ENCODE data around the gene MS4A6A. TPM values are rescaled to one million over a fixed set of nuclear protein-coding genes. Genes with fewer than 3 reads are reported as not detected.

MS4A6A gene
- polyA plus RNA-seq, 1 of the 3 experiments (the other 2 are of a cell fraction) = not detected

DNA sequence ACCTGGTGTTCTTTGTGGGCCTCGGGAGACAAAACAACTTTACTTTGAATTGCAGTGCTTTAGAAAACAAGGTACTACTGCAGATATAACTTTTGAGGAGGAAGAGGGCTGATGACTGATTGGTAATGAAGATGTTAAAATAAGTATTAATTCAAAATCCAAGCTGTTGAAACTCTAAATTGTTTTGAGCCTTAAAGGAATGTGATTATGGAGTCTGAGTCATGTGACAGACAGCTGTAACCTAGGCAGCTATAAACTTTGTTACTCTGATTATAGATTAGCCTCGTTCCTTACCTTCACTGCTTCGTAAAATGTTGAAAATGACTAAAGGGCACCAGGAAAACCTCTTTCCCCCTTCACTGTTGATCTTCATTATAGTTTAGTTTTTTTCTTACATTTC, 51.0 kb downstream of the MS4A6A start:
- Histone ChIP-seq H2AFZ (ENCODE audit: low read depth) (no peak overlapping the region), H3K9me2 (no peaks in the 10 kb centered on the region), H3K36me3 (replicated peaks in 1 of 2; ENCODE audit: control insufficient read depth in 1 of 2, insufficient read depth in 2 of 2, low read length in 1 of 2) (no peaks in the 10 kb centered on the region), H3K27me3 (ENCODE audit: insufficient read depth) (no peaks in the 10 kb centered on the region), H3K27ac (ENCODE audit: low read depth in 2 of 2, low read length in 1 of 2) (no peak overlapping the region), H3K9ac (no peak overlapping the region), H3K79me2 (ENCODE audit: insufficient read depth) (no peaks in the 10 kb centered on the region), H3K9me3 (no peaks in the 10 kb centered on the region), H3K4me1 (ENCODE audit: control insufficient read depth in 1 of 2, insufficient read depth in 2 of 2, low read depth in 1 of 2, low read length in 1 of 2) (no peaks in the 10 kb centered on the region), H4K20me1 (ENCODE audit: insufficient read depth) (no peaks in the 10 kb centered on the region), H3K4me2 (no peak overlapping the region), H3F3A (replicated peaks; ENCODE audit: insufficient read depth) (no peaks in the 10 kb centered on the region), H3K4me3 (ENCODE audit: low read depth in 2 of 2, low read length in 1 of 2) (no peak overlapping the region)
- CTCF ChIA-PET = no interaction called here
- no peak for TF ChIP-seq USF2 (IDR thresholded peaks at IDR 0.05; ENCODE audit: borderline replicate concordance, low read depth, low read length)
- no peak for TF ChIP-seq FOXJ3 (CRISPR knock-in tag; IDR thresholded peaks at IDR 0.05)
- TF ChIP-seq RFX5 (IDR thresholded peaks at IDR 0.05; ENCODE audit: low read length) = no peak
- no peak for TF ChIP-seq CHD2 (IDR thresholded peaks at IDR 0.05; ENCODE audit: low read length, partially characterized antibody)
- no peak for TF ChIP-seq FOSL2 (IDR thresholded peaks at IDR 0.05; ENCODE audit: borderline replicate concordance, low read depth)
- TF ChIP-seq SMC3 (IDR thresholded peaks at IDR 0.05; ENCODE audit: low read depth, low read length) = no peak
- TF ChIP-seq ELF1 (IDR thresholded peaks at IDR 0.05) = no peak
- POLR2A ChIA-PET = no interaction called here
- 4% methylated on average over 3 of the region's 3 CpGs for WGBS (ENCODE audit: low lambda C conversion rate)
- DNase-seq = no peak

GRCh38 chr11:60130496-60130895, 52.4 kb downstream of the MS4A6A start:
- TF ChIP-seq RCOR1 (IDR thresholded peaks at IDR 0.05; ENCODE audit: low read length) (no peak), YY1 (IDR thresholded peaks at IDR 0.05; ENCODE audit: low read depth) (no peak), GATA2 (CRISPR knock-in tag; IDR thresholded peaks at IDR 0.05) (no peak), FOXM1 (IDR thresholded peaks at IDR 0.05; ENCODE audit: low read depth) (no peak), NFIC (IDR thresholded peaks at IDR 0.05; ENCODE audit: borderline replicate concordance) (no peak), ELF1 (IDR thresholded peaks at IDR 0.05) (no peak), FOSL2 (IDR thresholded peaks at IDR 0.05; ENCODE audit: borderline replicate concordance, low read depth) (no peak), RAD21 (IDR thresholded peaks at IDR 0.05; ENCODE audit: low read length) (peak; percentile 33; the same call in 1 of the 2 replicates)
- TF ChIP-seq, protein P1, sequence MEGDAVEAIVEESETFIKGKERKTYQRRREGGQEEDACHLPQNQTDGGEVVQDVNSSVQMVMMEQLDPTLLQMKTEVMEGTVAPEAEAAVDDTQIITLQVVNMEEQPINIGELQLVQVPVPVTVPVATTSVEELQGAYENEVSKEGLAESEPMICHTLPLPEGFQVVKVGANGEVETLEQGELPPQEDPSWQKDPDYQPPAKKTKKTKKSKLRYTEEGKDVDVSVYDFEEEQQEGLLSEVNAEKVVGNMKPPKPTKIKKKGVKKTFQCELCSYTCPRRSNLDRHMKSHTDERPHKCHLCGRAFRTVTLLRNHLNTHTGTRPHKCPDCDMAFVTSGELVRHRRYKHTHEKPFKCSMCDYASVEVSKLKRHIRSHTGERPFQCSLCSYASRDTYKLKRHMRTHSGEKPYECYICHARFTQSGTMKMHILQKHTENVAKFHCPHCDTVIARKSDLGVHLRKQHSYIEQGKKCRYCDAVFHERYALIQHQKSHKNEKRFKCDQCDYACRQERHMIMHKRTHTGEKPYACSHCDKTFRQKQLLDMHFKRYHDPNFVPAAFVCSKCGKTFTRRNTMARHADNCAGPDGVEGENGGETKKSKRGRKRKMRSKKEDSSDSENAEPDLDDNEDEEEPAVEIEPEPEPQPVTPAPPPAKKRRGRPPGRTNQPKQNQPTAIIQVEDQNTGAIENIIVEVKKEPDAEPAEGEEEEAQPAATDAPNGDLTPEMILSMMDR (IDR thresholded peaks at IDR 0.05) = peak; percentile 55
- Histone ChIP-seq H3K79me2 (ENCODE audit: insufficient read depth) (no peaks in the 10 kb centered on the region), H4K20me1 (ENCODE audit: insufficient read depth) (no peaks in the 10 kb centered on the region), H3K36me3 (replicated peaks in 1 of 2; ENCODE audit: control insufficient read depth in 1 of 2, insufficient read depth in 2 of 2, low read length in 1 of 2) (no peaks in the 10 kb centered on the region), H3K9me3 (no peaks in the 10 kb centered on the region), H3K4me3 (ENCODE audit: low read depth in 2 of 2, low read length in 1 of 2) (no peak overlapping the region), H3K4me1 (ENCODE audit: control insufficient read depth in 1 of 2, insufficient read depth in 2 of 2, low read depth in 1 of 2, low read length in 1 of 2) (no peaks in the 10 kb centered on the region), H3K9ac (no peak overlapping the region), H3K9me2 (no peaks in the 10 kb centered on the region), H3F3A (replicated peaks; ENCODE audit: insufficient read depth) (no peaks in the 10 kb centered on the region), H3K27me3 (ENCODE audit: insufficient read depth) (no peaks in the 10 kb centered on the region), H2AFZ (ENCODE audit: low read depth) (no peak overlapping the region), H3K4me2 (no peak overlapping the region), H3K27ac (ENCODE audit: low read depth in 2 of 2, low read length in 1 of 2) (no peak overlapping the region)
- peak; percentile 14 for DNase-seq
- POLR2A ChIA-PET = no interaction called here
- CTCF ChIA-PET = interaction anchor here (1.1 kb wide), 1 partner anchor 307 kb away, joined by 3 read pairs; no protein-coding TSS in a partner anchor
